Peyer's patch (tissue), 4 donors: ENCODE data around the gene GFRA3.

Experiments used
- POLR2A ChIP-seq, 2 donors: fragments of 450-650 bp; IDR thresholded peaks; one replicate each; pipeline ENCODE4 v1.5.1; 2017; ENCODE audit warnings: antibody characterized with exemption in 2 of 2, mild to moderate bottlenecking in 2 of 2, moderate library complexity in 2 of 2
- TF ChIP-seq, protein P1 (sequence below), 6 experiments: fragments of 450-650 bp in 4 of 6; fragments of 200-600 bp in 2 of 6; sonication (generic) in 1 of 6; IDR thresholded peaks; one replicate each; pipeline ENCODE4 v1.5.1; 2017 to 2019; ENCODE audit warnings: antibody characterized with exemption in 6 of 6, mild to moderate bottlenecking in 3 of 6, moderate library complexity in 1 of 6

DNA sequence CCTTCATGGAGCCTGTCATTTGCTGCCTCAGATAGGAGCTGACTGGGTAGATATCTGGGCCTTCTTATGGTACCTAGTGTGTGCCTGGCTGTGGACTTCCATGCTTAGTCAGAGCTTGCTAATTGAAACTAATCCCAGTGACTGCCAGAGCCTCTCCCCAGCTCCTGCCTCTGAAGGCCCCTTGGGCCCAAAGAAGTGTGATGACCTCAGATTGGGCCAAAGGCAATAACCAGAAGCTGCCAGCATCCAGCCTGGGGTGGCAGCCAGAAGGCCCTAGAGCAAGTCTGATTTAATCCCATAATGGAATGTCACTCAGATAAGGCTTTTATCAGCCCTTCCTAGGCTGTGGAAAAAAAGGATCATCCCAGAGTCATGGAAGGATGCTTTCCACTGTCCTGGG lies 44.2 kb downstream of the GFRA3 start:
- TF ChIP-seq POLR2A (IDR thresholded peaks at IDR 0.05), result no peak
- TF ChIP-seq, protein P1, sequence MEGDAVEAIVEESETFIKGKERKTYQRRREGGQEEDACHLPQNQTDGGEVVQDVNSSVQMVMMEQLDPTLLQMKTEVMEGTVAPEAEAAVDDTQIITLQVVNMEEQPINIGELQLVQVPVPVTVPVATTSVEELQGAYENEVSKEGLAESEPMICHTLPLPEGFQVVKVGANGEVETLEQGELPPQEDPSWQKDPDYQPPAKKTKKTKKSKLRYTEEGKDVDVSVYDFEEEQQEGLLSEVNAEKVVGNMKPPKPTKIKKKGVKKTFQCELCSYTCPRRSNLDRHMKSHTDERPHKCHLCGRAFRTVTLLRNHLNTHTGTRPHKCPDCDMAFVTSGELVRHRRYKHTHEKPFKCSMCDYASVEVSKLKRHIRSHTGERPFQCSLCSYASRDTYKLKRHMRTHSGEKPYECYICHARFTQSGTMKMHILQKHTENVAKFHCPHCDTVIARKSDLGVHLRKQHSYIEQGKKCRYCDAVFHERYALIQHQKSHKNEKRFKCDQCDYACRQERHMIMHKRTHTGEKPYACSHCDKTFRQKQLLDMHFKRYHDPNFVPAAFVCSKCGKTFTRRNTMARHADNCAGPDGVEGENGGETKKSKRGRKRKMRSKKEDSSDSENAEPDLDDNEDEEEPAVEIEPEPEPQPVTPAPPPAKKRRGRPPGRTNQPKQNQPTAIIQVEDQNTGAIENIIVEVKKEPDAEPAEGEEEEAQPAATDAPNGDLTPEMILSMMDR (IDR thresholded peaks at IDR 0.05), result no peak
